Adrenal gland (tissue), 12 donors: ENCODE results near the gene PRKCZ. TPM values are rescaled to one million over a fixed set of nuclear protein-coding genes. Genes with fewer than 3 reads are reported as not detected.

Source experiments
- DNase-seq, 7 donors: peaks; one replicate each; pipeline ENCODE4 v3.0.0-alpha.2; 2019 to 2020
- H3K27ac ChIP-seq, 5 donors: fragments of 200-600 bp; sonication (generic) in 4 of 5; 1 replicate in 3 of 5; 2 replicates in 2 of 5; pipeline versions ENCODE4 v1.5.1 to v1.8.0; 2016 to 2020; ENCODE audit warnings: mild to moderate bottlenecking in 1 of 5
- H3K27me3 ChIP-seq: fragments of 200-600 bp; 2 replicates; pipeline ENCODE4 v1.8.0; 2021
- H3K36me3 ChIP-seq, 2 donors: fragments of 200-600 bp; replicated peaks in 1 of 2; 1 replicate in 1 of 2; 2 replicates in 1 of 2; pipeline versions ENCODE4 v1.5.1 to v1.8.0; 2018 to 2022
- H3K4me1 ChIP-seq, 2 donors: fragments of 200-600 bp; replicated peaks in 1 of 2; 1 replicate in 1 of 2; 2 replicates in 1 of 2; pipeline versions ENCODE4 v1.5.1 to v1.8.0; 2018 to 2021
- H3K4me3 ChIP-seq, 4 donors: fragments of 200-600 bp; sonication (generic) in 3 of 4; one replicate each; pipeline ENCODE4 v1.5.1; 2016 to 2018
- H3K9me3 ChIP-seq, 3 donors: fragments of 200-600 bp; sonication (generic) in 1 of 3; replicated peaks in 1 of 3; 1 replicate in 2 of 3; 2 replicates in 1 of 3; pipeline versions ENCODE4 v1.5.1 to v1.8.0; 2016 to 2021
- CTCF ChIP-seq, 6 experiments: fragments of 450-650 bp in 4 of 6; fragments of 200-600 bp in 2 of 6; sonication (generic) in 1 of 6; IDR thresholded peaks; 1 replicate in 5 of 6; 2 replicates in 1 of 6; pipeline versions ENCODE4 v1.5.1 to v1.8.0; 2016 to 2021; ENCODE audit warnings: antibody characterized with exemption in 6 of 6, mild to moderate bottlenecking in 2 of 6, moderate library complexity in 1 of 6
- POLR2A ChIP-seq, 2 donors: fragments of 450-650 bp; IDR thresholded peaks; one replicate each; pipeline ENCODE4 v1.6.1; 2017; ENCODE audit warnings: antibody characterized with exemption in 2 of 2, mild to moderate bottlenecking in 2 of 2, moderate library complexity in 1 of 2
- WGBS, 4 donors: extraction: QIAGEN DNeasy Blood & Tissue Kit in 2 of 4; methylation state at CpG; one replicate each; pipeline versions ENCODE4 v1.1.5 to v1.1.7; 2013 to 2017; 5-methylcytosine and 5-hydroxymethylcytosine counted together
- intact Hi-C, 2 donors: fragments of 100-400 bp; cut with DNase I; formaldehyde crosslinking; loops; one replicate each; pipeline versions ENCODE4 v1.14.1 to v1.15.0; 2022 to 2023
- polyA plus RNA-seq, 3 donors: library from polyadenylated mRNA; stranded (reverse); fragments of 200-250 nt in 2 of 3; fragments of 350-450 nt in 1 of 3; fragmentation: Illumina TruSeq in 1 of 3; extraction: RNeasy Lipid Tissue Mini Kit (QIAGEN cat#74804) in 1 of 3; gene quantifications; one replicate each; pipeline ENCODE4 v1.2.3, GENCODE V29; 2013 to 2014
- total RNA-seq, 9 donors: library from RNA; depleted of rRNA in 4 of 9; stranded (reverse); fragments of >200 nt in 4 of 9; fragments of 120-200 nt in 1 of 9; fragmentation: NEBNext Ultra II Directional in 1 of 9; extraction: Animal tissue kit (Norgen Biotek cat#: 25700) in 1 of 9; gene quantifications; one replicate each; pipeline versions ENCODE4 v1.1.0 to v1.2.4, GENCODE V29; 2013 to 2023
- donor health status: healthy with polysubstance abuse.
- donor health status: Bipolar disorder and iron deficiency.
- donor health status: DM: yes; HTN: yes; CAD: no.
- donor health status: DM: no; HTN: no; CAD: no.
- donor health status: DM: no; HTN: no; CAD: no.
- donor health status: DM: yes; HTN: yes; CAD: no.

Gene PRKCZ
- total and polyA plus RNA-seq, 12 donors, result 8.2 to 50.5 (median 25.4) TPM

GRCh38 chr1:2130871-2131289 lies 80.7 kb downstream of the PRKCZ start:
- Histone ChIP-seq H3K27me3 (no peaks in the 10 kb centered on the region), H3K4me3 (no peak overlapping the region), H3K36me3 (no peaks in the 10 kb centered on the region), H3K27ac (no peak overlapping the region), H3K4me1 (peaks cover 6 to 10% of the 10 kb centered on the region in 2 donors), H3K9me3 (no peaks in the 10 kb centered on the region)
- peak in 1 of 7 donors; percentile 10 for DNase-seq
- intact Hi-C loops, result no loop called here
- TF ChIP-seq POLR2A (IDR thresholded peaks at IDR 0.05) (no peak), CTCF (IDR thresholded peaks at IDR 0.05) (no peak)
- 94 to 97% (median 96%) methylated on average over 13 to 15 of the region's 15 CpGs for WGBS, 4 donors

GRCh38 chr1:2132222-2133038 lies 82.2 kb downstream of the PRKCZ start:
- Histone ChIP-seq H3K27ac (peak overlapping the region; percentile 23 to 94 (median 83)), H3K4me3 (peak overlapping the region in 1 of 4 donors; percentile 45), H3K36me3 (no peaks in the 10 kb centered on the region), H3K27me3 (no peaks in the 10 kb centered on the region), H3K9me3 (no peaks in the 10 kb centered on the region), H3K4me1 (peaks cover 6 to 10% of the 10 kb centered on the region in 2 donors)
- DNase-seq, result peak in 6 of 7 donors; percentile 44 to 72 (median 58)
- 17 to 27% (median 19%) methylated on average over 27 to 40 of the region's 40 CpGs for WGBS, 4 donors
- intact Hi-C loops, result no loop called here
- no peak for TF ChIP-seq POLR2A (IDR thresholded peaks at IDR 0.05)
- peak in 5 of 6 experiments; percentile 15 to 48 (median 30) for TF ChIP-seq CTCF (IDR thresholded peaks at IDR 0.05)

GRCh38 chr1:2133039-2133878 lies 83.0 kb downstream of the PRKCZ start:
- intact Hi-C loops, result no loop called here
- DNase-seq, result peak; percentile 98 to 99 (median 98)
- 1 to 6% (median 5%) methylated on average over 33 to 63 of the region's 63 CpGs for whole genome bisulfite sequencing, 4 donors

More at GRCh38 chr1:2133039-2133878, 83.0 kb downstream of the PRKCZ start:
- TF ChIP-seq CTCF (IDR thresholded peaks at IDR 0.05), result peak in 1 of 6 experiments; percentile 1
- peak in 1 of 2 donors; percentile 72 for TF ChIP-seq POLR2A (IDR thresholded peaks at IDR 0.05)
- Histone ChIP-seq H3K4me1 (peaks cover 6 to 10% of the 10 kb centered on the region in 2 donors), H3K27ac (peak overlapping the region; percentile 39 to 94 (median 83)), H3K9me3 (no peaks in the 10 kb centered on the region), H3K36me3 (no peaks in the 10 kb centered on the region), H3K4me3 (peak overlapping the region in 2 of 4 donors; percentile 22 to 45), H3K27me3 (no peaks in the 10 kb centered on the region)
